Mesodermal cell (in vitro differentiated cells): ENCODE data around the gene TTC27.
"Not testable (repeated sequence)": the region's sequence is repeated elsewhere in the genome, so short reads cannot be mapped to it uniquely, and the experiment has no call there.

Experiments used
- H3K27ac ChIP-seq: 2 replicates; pipeline ENCODE4 v1.7.0; 2013; ENCODE audit warnings: mild to moderate bottlenecking, low read depth, low read length, moderate library complexity; ENCODE audit not compliant: severe bottlenecking
- H3K36me3 ChIP-seq: 2 replicates; pipeline ENCODE4 v1.7.1; 2013; ENCODE audit warnings: mild to moderate bottlenecking, low read length, moderate library complexity; ENCODE audit not compliant: control insufficient read depth, insufficient read depth
- H3K4me1 ChIP-seq: one replicate; pipeline ENCODE4 v1.7.1; 2013; ENCODE audit warnings: mild to moderate bottlenecking, low read length; ENCODE audit not compliant: insufficient read depth, control insufficient read depth, poor library complexity, severe bottlenecking
- H3K4me3 ChIP-seq: 2 replicates; pipeline ENCODE4 v1.7.0; 2013; ENCODE audit warnings: low read length, control low read depth, mild to moderate bottlenecking; ENCODE audit not compliant: insufficient read depth, poor library complexity, severe bottlenecking; ENCODE audit errors: extremely low read depth
- H3K9me3 ChIP-seq: 2 replicates; pipeline ENCODE4 v1.7.1; 2013; ENCODE audit warnings: mild to moderate bottlenecking, low read length, moderate library complexity; ENCODE audit not compliant: control insufficient read depth
- WGBS, 2 experiments: methylation state at CpG; one replicate each; pipeline ENCODE4 v1.1.5; 2013; ENCODE audit warnings: missing lambda C conversion rate in 2 of 2; ENCODE audit not compliant: insufficient coverage in 2 of 2; 5-methylcytosine and 5-hydroxymethylcytosine counted together

The TTC27 gene

GRCh38 chr2:32830196-32830595, 202.3 kb downstream of the TTC27 start:
- Histone ChIP-seq H3K27ac (no peak overlapping the region), H3K9me3 (no peaks in the 10 kb centered on the region), H3K4me1 (no peaks in the 10 kb centered on the region), H3K36me3 (no peaks in the 10 kb centered on the region), H3K4me3 (no peak overlapping the region)
- WGBS, 2 experiments, result no CpG with 5 or more reads among the region's 1 CpG

GRCh38 chr2:32832821-32833220, 205.0 kb downstream of the TTC27 start:
- Histone ChIP-seq H3K4me1 (no peaks in the 10 kb centered on the region), H3K9me3 (no peaks in the 10 kb centered on the region), H3K36me3 (no peaks in the 10 kb centered on the region), H3K4me3 (no peak overlapping the region), H3K27ac (peak overlapping the region; percentile 11)
- 40 to 58% methylated on average over 1 to 2 of the region's 2 CpGs for WGBS, 2 experiments

- 85 to 100% methylated on average over 2 of the region's 2 CpGs for WGBS, 2 experiments
- H3K9me3 ChIP-seq, result no peaks in the 10 kb centered on the region
- H3K27ac ChIP-seq, result no peak overlapping the region
- no peak overlapping the region for H3K4me3 ChIP-seq
- H3K36me3 ChIP-seq, result no peaks in the 10 kb centered on the region
- H3K4me1 ChIP-seq, result no peaks in the 10 kb centered on the region
These were observed 205.9 kb downstream of the TTC27 start for GRCh38 chr2:32833709-32834108.

- WGBS, 2 experiments, result 72 to 89% methylated on average over 3 of the region's 3 CpGs
These were observed 207.3 kb downstream of the TTC27 start for GRCh38 chr2:32835148-32835547.

DNA sequence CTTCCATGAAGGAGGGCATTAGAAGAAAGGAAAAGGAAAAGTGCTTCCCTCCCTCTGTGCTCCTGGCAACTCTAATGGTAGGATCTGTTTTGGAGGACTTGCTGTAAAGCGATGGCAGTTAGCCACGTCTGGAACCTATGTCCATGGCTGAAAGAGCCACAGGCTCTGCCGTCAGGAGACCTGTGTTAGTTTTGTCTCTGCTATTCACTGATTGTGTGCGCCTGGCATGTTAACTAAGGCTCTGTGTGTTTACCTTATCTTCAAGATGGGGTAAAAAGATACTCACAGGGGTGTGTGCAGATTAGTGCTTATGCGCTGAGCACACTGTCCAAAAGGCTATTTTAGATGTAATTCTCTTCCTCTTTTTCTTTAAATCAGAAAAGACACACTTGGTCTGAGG, 209.1 kb downstream of the TTC27 start:
- no peaks in the 10 kb centered on the region for H3K36me3 ChIP-seq
- no peaks in the 10 kb centered on the region for H3K4me1 ChIP-seq
- WGBS, 2 experiments, result 79 to 97% methylated on average over 3 to 4 of the region's 5 CpGs
- H3K9me3 ChIP-seq, result no peaks in the 10 kb centered on the region
- H3K4me3 ChIP-seq, result no peak overlapping the region
- H3K27ac ChIP-seq, result no peak overlapping the region

More at GRCh38 chr2:32835148-32835547, 207.3 kb downstream of the TTC27 start:
- Histone ChIP-seq H3K4me1 (no peaks in the 10 kb centered on the region), H3K9me3 (no peaks in the 10 kb centered on the region), H3K4me3 (no peak overlapping the region), H3K27ac (no peak overlapping the region), H3K36me3 (no peaks in the 10 kb centered on the region)

GRCh38 chr2:32838418-32838817, 210.6 kb downstream of the TTC27 start:
- H3K9me3 ChIP-seq, result no peaks in the 10 kb centered on the region
- WGBS, 2 experiments, result 93 to 100% methylated on average over 4 to 5 of the region's 7 CpGs
- H3K27ac ChIP-seq, result no peak overlapping the region
- H3K36me3 ChIP-seq, result no peaks in the 10 kb centered on the region
- H3K4me1 ChIP-seq, result no peaks in the 10 kb centered on the region
- H3K4me3 ChIP-seq, result no peak overlapping the region

- Histone ChIP-seq H3K4me3 (no peak overlapping the region), H3K4me1 (no peaks in the 10 kb centered on the region), H3K36me3 (no peaks in the 10 kb centered on the region), H3K27ac (no peak overlapping the region), H3K9me3 (no peaks in the 10 kb centered on the region)
- 87 to 96% methylated on average over 3 to 4 of the region's 4 CpGs for WGBS, 2 experiments
These were observed 211.1 kb downstream of the TTC27 start for GRCh38 chr2:32838949-32839348.

- Histone ChIP-seq H3K9me3 (no peaks in the 10 kb centered on the region), H3K4me1 (no peaks in the 10 kb centered on the region), H3K4me3 (no peak overlapping the region), H3K36me3 (no peaks in the 10 kb centered on the region), H3K27ac (no peak overlapping the region)
- WGBS, 2 experiments, result 88 to 94% methylated on average over 3 to 5 of the region's 11 CpGs
These were observed 214.4 kb downstream of the TTC27 start for GRCh38 chr2:32841931-32842898.

DNA sequence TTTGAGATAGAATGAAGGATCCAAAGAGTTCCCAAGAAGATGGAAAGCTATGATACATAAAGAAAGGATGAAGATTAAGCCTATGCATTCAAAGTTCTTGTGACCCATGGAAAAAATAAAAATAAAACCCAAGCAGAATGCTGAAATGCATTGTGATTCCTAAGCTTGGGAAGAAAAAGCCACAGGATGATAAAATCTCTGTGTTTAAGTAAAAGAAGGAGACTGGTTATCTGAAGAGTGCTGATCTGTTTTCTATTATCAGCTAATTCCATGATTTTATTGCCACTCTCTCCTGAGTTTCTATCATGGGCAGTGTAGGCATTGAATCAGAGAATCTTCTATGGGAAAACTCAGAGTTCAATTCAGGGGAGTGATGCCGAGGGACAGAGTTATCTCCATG, 215.8 kb downstream of the TTC27 start:
- 83 to 100% methylated on average over 1 of the region's 1 CpG for WGBS, 2 experiments
- H3K27ac ChIP-seq, result no peak overlapping the region

DNA sequence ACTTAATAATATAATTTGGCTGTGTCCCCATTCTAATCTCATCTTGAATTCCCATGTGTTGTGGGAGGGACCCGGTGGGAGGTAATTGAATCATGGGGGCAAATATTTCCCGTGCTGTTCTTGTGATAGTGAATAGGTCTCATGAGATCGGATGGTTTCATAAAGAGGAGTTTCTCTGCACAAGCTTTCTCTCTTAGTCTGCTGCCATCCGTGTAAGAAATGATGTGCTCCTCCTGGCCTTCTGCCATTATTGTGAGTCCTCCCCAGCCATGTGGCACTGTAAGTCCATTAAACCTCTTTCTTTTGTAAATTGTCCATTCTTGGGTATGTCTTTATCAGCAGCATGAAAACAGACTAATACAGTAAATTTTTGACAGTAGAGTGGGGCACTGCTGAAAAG, 216.4 kb downstream of the TTC27 start:
- Histone ChIP-seq H3K27ac (no peak overlapping the region), H3K9me3 (no peaks in the 10 kb centered on the region), H3K4me1 (no peaks in the 10 kb centered on the region), H3K36me3 (no peaks in the 10 kb centered on the region), H3K4me3 (no peak overlapping the region)
- WGBS, 2 experiments, result 80 to 88% methylated on average over 3 to 4 of the region's 4 CpGs

More for the DNA sequence above, 215.8 kb downstream of the TTC27 start:
- H3K4me3 ChIP-seq, result no peak overlapping the region
- no peaks in the 10 kb centered on the region for H3K4me1 ChIP-seq
- H3K36me3 ChIP-seq, result no peaks in the 10 kb centered on the region
- no peaks in the 10 kb centered on the region for H3K9me3 ChIP-seq

DNA sequence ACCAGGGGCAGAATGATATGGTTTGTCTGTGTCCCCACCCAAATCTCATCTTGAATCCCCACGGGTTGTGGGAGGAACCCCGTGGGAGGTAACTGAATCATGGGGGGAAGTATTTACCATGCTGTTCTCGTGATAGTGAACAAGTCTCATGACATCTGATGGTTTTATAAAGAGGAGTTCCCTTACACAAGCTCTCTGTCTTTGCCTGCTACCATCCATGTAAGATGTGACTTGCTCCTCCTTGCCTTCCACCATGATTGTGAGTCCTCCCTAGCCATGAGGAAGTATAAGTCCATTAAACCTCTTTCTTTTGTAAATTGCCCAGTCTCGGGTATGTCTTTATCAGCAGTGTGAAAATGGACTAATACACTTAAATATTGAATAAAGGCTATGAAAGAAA, 218.4 kb downstream of the TTC27 start:
- H3K36me3 ChIP-seq, H3K9me3 ChIP-seq, H3K4me3 ChIP-seq, H3K4me1 ChIP-seq, H3K27ac ChIP-seq: not testable (repeated sequence)
- no CpG with 5 or more reads among the region's 4 CpGs for WGBS, 2 experiments
